HCT116 (cell line): ENCODE data around the gene C22orf39. TPM values are rescaled to one million over a fixed set of nuclear protein-coding genes. Genes with fewer than 3 reads are reported as not detected.

Experiments used
- ATAC-seq: fragments of 200-7000 bp; cut with Tn5 transposase; 2 replicates; pipeline ENCODE4 v1.9.1; 2020; ENCODE audit warnings: mild to moderate bottlenecking, moderate library complexity
- BruUV-seq: library from RNA; stranded (reverse); fragments of 400-500 nt; replicated peaks from 2 replicates; lab custom pipeline; 2021; lab: Mats Ljungman, UMichigan
- CTCF ChIA-PET: fragments of 300-600 bp; sonication (Branson Sonifier 250); formaldehyde crosslinking; loops from one replicate; lab custom pipeline; 2021; ENCODE audit warnings: antibody characterized with exemption; lab: Charles Lee
- POLR2A ChIA-PET: fragments of 300-600, 350-600 bp; sonication (Branson Sonifier 250); formaldehyde crosslinking; loops from one replicate; lab custom pipeline; 2021; ENCODE audit warnings: antibody characterized with exemption; lab: Charles Lee
- RAD21 ChIA-PET, 2 experiments: fragments of 300-600 bp; sonication (Branson Sonifier 250); formaldehyde crosslinking; loops; one replicate each; lab custom pipeline; 2023; ENCODE audit warnings: low total read pairs in 2 of 2; ENCODE audit not compliant: uncharacterized antibody in 2 of 2, unreplicated experiment in 2 of 2, low non-redundant PET in 1 of 2; lab: Charles Lee
- DNase-seq: peaks from one replicate; pipeline ENCODE4 v3.0.0-alpha.2; 2010; ENCODE audit warnings: low read depth, low spot score
- H2AFZ ChIP-seq: fragments of 200-600 bp; shearing (Covaris generic), sonication (generic); 2 replicates; pipeline ENCODE4 v1.6.1; 2017; ENCODE audit warnings: low read depth, mixed run types, mixed read lengths, antibody characterized with exemption, low read length; ENCODE audit not compliant: poor library complexity, severe bottlenecking
- H3K27ac ChIP-seq: 2 replicates; pipeline ENCODE4 v1.5.1; 2012; ENCODE audit warnings: low read depth, low read length
- H3K27me3 ChIP-seq: fragments of 200-600 bp; sonication (generic); 2 replicates; pipeline ENCODE4 v1.6.1; 2016; ENCODE audit warnings: mixed run types, low read length, mixed read lengths; ENCODE audit not compliant: insufficient read depth
- H3K36me3 ChIP-seq, 2 experiments: fragments of 200-500 bp in 1 of 2; fragments of 200-600 bp in 1 of 2; sonication (Bioruptor generic) in 1 of 2; sonication (generic) in 1 of 2; 2 replicates each; pipeline versions ENCODE4 v1.5.1 to v1.6.1; 2014 to 2016; ENCODE audit warnings: low read length in 2 of 2, inconsistent platforms in 1 of 2, mixed read lengths in 1 of 2, mixed run types in 1 of 2; ENCODE audit not compliant: insufficient read depth in 2 of 2, control insufficient read depth in 1 of 2
- H3K4me1 ChIP-seq, 2 experiments: fragments of 200-600 bp in 1 of 2; sonication (generic) in 1 of 2; 2 replicates each; pipeline versions ENCODE4 v1.5.1 to v1.6.1; 2012 to 2017; ENCODE audit warnings: low read length in 2 of 2, inconsistent platforms in 1 of 2, mild to moderate bottlenecking in 1 of 2, mixed read lengths in 1 of 2, mixed run types in 1 of 2, moderate library complexity in 1 of 2; ENCODE audit not compliant: insufficient read depth in 2 of 2, control insufficient read depth in 1 of 2
- H3K4me2 ChIP-seq: fragments of 200-600 bp; sonication (generic); 2 replicates; pipeline ENCODE4 v1.6.1; 2017; ENCODE audit warnings: mixed run types, low read length, mixed read lengths
- H3K4me3 ChIP-seq, 2 experiments: fragments of 200-600 bp in 1 of 2; sonication (generic) in 1 of 2; replicated peaks in 1 of 2; 2 replicates each; pipeline ENCODE4 v1.5.1; 2011 to 2016; ENCODE audit warnings: low read length in 2 of 2, control low read depth in 1 of 2, low read depth in 1 of 2, mild to moderate bottlenecking in 1 of 2, mixed read lengths in 1 of 2, mixed run types in 1 of 2
- H3K79me2 ChIP-seq: fragments of 200-600 bp; sonication (generic); 2 replicates; pipeline ENCODE4 v1.6.1; 2017; ENCODE audit warnings: mild to moderate bottlenecking, mixed run types, low read length, moderate library complexity, mixed read lengths; ENCODE audit not compliant: insufficient read depth
- H3K9ac ChIP-seq: fragments of 200-600 bp; sonication (generic); 2 replicates; pipeline ENCODE4 v1.6.1; 2016; ENCODE audit warnings: low read length, mixed read lengths
- H3K9me2 ChIP-seq: fragments of 200-600 bp; sonication (generic), shearing (Covaris generic); 2 replicates; pipeline ENCODE4 v1.6.1; 2017; ENCODE audit warnings: mixed run types, mild to moderate bottlenecking, moderate library complexity; ENCODE audit not compliant: insufficient read depth
- H3K9me3 ChIP-seq, 2 experiments: fragments of 200-500 bp in 1 of 2; fragments of 200-600 bp in 1 of 2; sonication (Bioruptor generic) in 1 of 2; sonication (generic) in 1 of 2; 2 replicates each; pipeline ENCODE4 v1.6.1; 2014 to 2017; ENCODE audit warnings: low read length in 2 of 2, mixed read lengths in 2 of 2, inconsistent platforms in 1 of 2, low read depth in 1 of 2, mild to moderate bottlenecking in 1 of 2, mixed run types in 1 of 2, moderate library complexity in 1 of 2; ENCODE audit not compliant: control insufficient read depth in 1 of 2, insufficient read depth in 1 of 2
- H4K20me1 ChIP-seq: fragments of 200-600 bp; sonication (generic), shearing (Covaris generic); 2 replicates; pipeline ENCODE4 v1.6.1; 2017; ENCODE audit warnings: mixed run types, mild to moderate bottlenecking, moderate library complexity; ENCODE audit not compliant: insufficient read depth
- CBX3 ChIP-seq: IDR thresholded peaks from 2 replicates; pipeline ENCODE4 v1.6.1; 2012; ENCODE audit warnings: low read depth
- CEBPB ChIP-seq: IDR thresholded peaks from 2 replicates; pipeline ENCODE4 v1.6.1; 2012; ENCODE audit warnings: low read depth
- EGR1 ChIP-seq: IDR thresholded peaks from 2 replicates; pipeline ENCODE4 v1.6.1; 2012; ENCODE audit warnings: low read depth
- ELF1 ChIP-seq: IDR thresholded peaks from 2 replicates; pipeline ENCODE4 v1.6.1; 2012; ENCODE audit warnings: low read depth, borderline replicate concordance
- EZH2 ChIP-seq: fragments of 200-600 bp; sonication (generic); IDR thresholded peaks from 2 replicates; pipeline ENCODE4 v1.6.1; 2017; ENCODE audit warnings: antibody characterized with exemption, mixed run types
- EZH2phosphoT487 ChIP-seq: fragments of 200-600 bp; IDR thresholded peaks from 2 replicates; pipeline ENCODE4 v1.6.1; 2018; ENCODE audit warnings: antibody characterized with exemption, borderline replicate concordance
- JUND ChIP-seq: IDR thresholded peaks from 2 replicates; pipeline ENCODE4 v1.6.1; 2012
- MAX ChIP-seq: IDR thresholded peaks from 2 replicates; pipeline ENCODE4 v1.6.1; 2012
- POLR2A ChIP-seq: IDR thresholded peaks from 2 replicates; pipeline ENCODE4 v1.7.0; 2011; ENCODE audit warnings: borderline replicate concordance; ENCODE audit not compliant: insufficient read depth, insufficient read length; ENCODE audit errors: extremely low read depth
- POLR2AphosphoS5 ChIP-seq: IDR thresholded peaks from 2 replicates; pipeline ENCODE4 v1.6.1; 2011; ENCODE audit warnings: mild to moderate bottlenecking, low read depth, low read length, moderate library complexity
- RAD21 ChIP-seq: IDR thresholded peaks from 2 replicates; pipeline ENCODE4 v1.6.1; 2012; ENCODE audit warnings: low read depth, mild to moderate bottlenecking
- REST ChIP-seq: IDR thresholded peaks from 2 replicates; pipeline ENCODE4 v1.6.1; 2012; ENCODE audit warnings: low read depth
- SIN3A ChIP-seq: IDR thresholded peaks from 2 replicates; pipeline ENCODE4 v1.6.1; 2012; ENCODE audit warnings: low read depth
- SP1 ChIP-seq: IDR thresholded peaks from 2 replicates; pipeline ENCODE4 v1.6.1; 2012; ENCODE audit warnings: low read depth
- SRF ChIP-seq: IDR thresholded peaks from 2 replicates; pipeline ENCODE4 v1.6.1; 2012; ENCODE audit warnings: low read depth
- YY1 ChIP-seq: IDR thresholded peaks from 2 replicates; pipeline ENCODE4 v1.6.1; 2011; ENCODE audit warnings: low read length, low read depth, moderate library complexity, mild to moderate bottlenecking; ENCODE audit not compliant: insufficient replicate concordance; ENCODE audit errors: extremely low read depth
- ZFX ChIP-seq: fragments of 450-650 bp; IDR thresholded peaks from 2 replicates; pipeline ENCODE4 v1.6.1; 2017
- ZNF274 ChIP-seq: fragments of 200-500 bp; sonication (Bioruptor generic); IDR thresholded peaks from 2 replicates; pipeline ENCODE4 v1.6.1; 2014; ENCODE audit warnings: mild to moderate bottlenecking, low read depth, low read length, inconsistent platforms
- intact Hi-C: fragments of 100-400 bp; cut with micrococcal nuclease; formaldehyde crosslinking; loops from 2 replicates; pipeline ENCODE4 v1.10.0; 2022
- total RNA-seq: library from RNA; stranded (reverse); gene quantifications from one replicate; pipeline ENCODE4 v1.2.1, GENCODE V29; 2021; ENCODE audit not compliant: unreplicated experiment
- TF ChIP-seq, protein P1 (sequence below): IDR thresholded peaks from 2 replicates; pipeline ENCODE4 v1.6.1; 2012
- TF ChIP-seq, protein P2 (sequence below): IDR thresholded peaks from 2 replicates; pipeline ENCODE4 v1.6.1; 2011; ENCODE audit warnings: mild to moderate bottlenecking, low read length, moderate library complexity; ENCODE audit not compliant: insufficient replicate concordance; ENCODE audit errors: extremely low read depth

The C22orf39 gene
- total RNA-seq, 1 experiment from 2014 or later: 17.7 TPM

- POLR2A ChIA-PET: no interaction called here
- no peak for DNase-seq
- Histone ChIP-seq H4K20me1 (peaks cover 5% of the 10 kb centered on the region; the same call in 1 of the 2 replicates), H3K4me1 (peaks cover 11 to 20% of the 10 kb centered on the region in 2 experiments; a peak in 3 of 4 replicates), H3K27ac (no peak overlapping the region)
- no peak for TF ChIP-seq JUND
- TF ChIP-seq EZH2: no peak
- TF ChIP-seq CEBPB: no peak
- no peak for TF ChIP-seq MAX
- no peak for TF ChIP-seq SIN3A
- TF ChIP-seq ZFX: no peak
- no peak for TF ChIP-seq SP1
- TF ChIP-seq YY1: no peak
- TF ChIP-seq SRF: no peak
- no peak for TF ChIP-seq ZNF274
- TF ChIP-seq ELF1: no peak
- TF ChIP-seq POLR2A: no peak
- TF ChIP-seq EGR1: no peak
- TF ChIP-seq REST: no peak
- TF ChIP-seq, protein P1, sequence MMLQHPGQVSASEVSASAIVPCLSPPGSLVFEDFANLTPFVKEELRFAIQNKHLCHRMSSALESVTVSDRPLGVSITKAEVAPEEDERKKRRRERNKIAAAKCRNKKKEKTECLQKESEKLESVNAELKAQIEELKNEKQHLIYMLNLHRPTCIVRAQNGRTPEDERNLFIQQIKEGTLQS: no peak
- TF ChIP-seq EZH2phosphoT487: no peak
- no peak for TF ChIP-seq CBX3
- no peak for TF ChIP-seq RAD21
- TF ChIP-seq, protein P2, sequence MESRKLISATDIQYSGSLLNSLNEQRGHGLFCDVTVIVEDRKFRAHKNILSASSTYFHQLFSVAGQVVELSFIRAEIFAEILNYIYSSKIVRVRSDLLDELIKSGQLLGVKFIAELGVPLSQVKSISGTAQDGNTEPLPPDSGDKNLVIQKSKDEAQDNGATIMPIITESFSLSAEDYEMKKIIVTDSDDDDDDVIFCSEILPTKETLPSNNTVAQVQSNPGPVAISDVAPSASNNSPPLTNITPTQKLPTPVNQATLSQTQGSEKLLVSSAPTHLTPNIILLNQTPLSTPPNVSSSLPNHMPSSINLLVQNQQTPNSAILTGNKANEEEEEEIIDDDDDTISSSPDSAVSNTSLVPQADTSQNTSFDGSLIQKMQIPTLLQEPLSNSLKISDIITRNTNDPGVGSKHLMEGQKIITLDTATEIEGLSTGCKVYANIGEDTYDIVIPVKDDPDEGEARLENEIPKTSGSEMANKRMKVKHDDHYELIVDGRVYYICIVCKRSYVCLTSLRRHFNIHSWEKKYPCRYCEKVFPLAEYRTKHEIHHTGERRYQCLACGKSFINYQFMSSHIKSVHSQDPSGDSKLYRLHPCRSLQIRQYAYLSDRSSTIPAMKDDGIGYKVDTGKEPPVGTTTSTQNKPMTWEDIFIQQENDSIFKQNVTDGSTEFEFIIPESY: no peak
- no peak for TF ChIP-seq POLR2AphosphoS5
- TF ChIP-seq, all 23 proteins: peak for 0
- H3K9ac ChIP-seq: no peak overlapping the region
- H3K9me3 ChIP-seq: no peaks in the 10 kb centered on the region
- no peak overlapping the region for H3K4me2 ChIP-seq
- no peak overlapping the region for H3K4me3 ChIP-seq
- no peaks in the 10 kb centered on the region for H3K27me3 ChIP-seq
- no peak for ATAC-seq
- ChIA-PET CTCF (no interaction called here), RAD21 (no interaction called here)
- H3K36me3 ChIP-seq: peaks cover 16 to 34% of the 10 kb centered on the region in 2 experiments
- H3K79me2 ChIP-seq: peaks cover 63% of the 10 kb centered on the region
- H3K9me2 ChIP-seq: no peaks in the 10 kb centered on the region
- no peak overlapping the region for H2AFZ ChIP-seq
- intact Hi-C loops: no loop called here
- BruUV-seq: no TSS peak
Measured at GRCh38 chr22:19482297-19482696, 34.8 kb upstream of the C22orf39 start.
